ENCODE data around the gene ORC3. TPM values are rescaled to one million over a fixed set of nuclear protein-coding genes. Genes with fewer than 3 reads are reported as not detected.
A peak's percentile ranks its signal among the peaks of the same experiment; 100 is the strongest.

The ORC3 gene
- total RNA-seq: 49.9 TPM

- peak; percentile 96 for DNase-seq
Measured at GRCh38 chr6:87589693-87590416, at the start of gene ORC3, which contains the start of gene RARS2. TSS of gene ORC3 (plus strand) at chr6:87590135. CDS start at chr6:87590169, 34 bp downstream. TSS of gene RARS2 (minus strand) at chr6:87589987. CDS start at chr6:87589957, 30 bp downstream.

GRCh38 chr6:87540539-87540938, 49.4 kb upstream of the ORC3 start:
- no peak for DNase-seq

DNA sequence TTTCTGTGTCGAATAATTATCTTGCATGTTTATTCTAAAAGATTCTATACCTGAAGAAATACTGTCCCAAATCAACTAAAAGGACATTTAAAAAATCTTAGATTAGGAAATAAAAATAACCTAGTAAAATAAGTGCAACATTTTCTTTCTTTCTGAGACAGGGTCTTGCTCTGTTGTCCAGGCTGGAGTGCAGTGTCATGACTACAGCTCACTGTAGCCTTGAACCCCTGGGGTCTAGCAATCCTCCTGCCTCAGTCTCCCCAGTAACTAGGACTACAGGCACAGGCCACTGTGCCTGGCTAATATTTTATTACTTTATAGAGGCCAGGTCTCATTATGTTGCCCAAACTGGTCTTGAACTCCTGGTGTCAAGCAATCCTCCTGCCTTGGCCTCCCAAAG, 48.9 kb upstream of the ORC3 start:
- no peak for DNase-seq

GRCh38 chr6:87541744-87542143, 48.2 kb upstream of the ORC3 start:
- DNase-seq: no peak

DNA sequence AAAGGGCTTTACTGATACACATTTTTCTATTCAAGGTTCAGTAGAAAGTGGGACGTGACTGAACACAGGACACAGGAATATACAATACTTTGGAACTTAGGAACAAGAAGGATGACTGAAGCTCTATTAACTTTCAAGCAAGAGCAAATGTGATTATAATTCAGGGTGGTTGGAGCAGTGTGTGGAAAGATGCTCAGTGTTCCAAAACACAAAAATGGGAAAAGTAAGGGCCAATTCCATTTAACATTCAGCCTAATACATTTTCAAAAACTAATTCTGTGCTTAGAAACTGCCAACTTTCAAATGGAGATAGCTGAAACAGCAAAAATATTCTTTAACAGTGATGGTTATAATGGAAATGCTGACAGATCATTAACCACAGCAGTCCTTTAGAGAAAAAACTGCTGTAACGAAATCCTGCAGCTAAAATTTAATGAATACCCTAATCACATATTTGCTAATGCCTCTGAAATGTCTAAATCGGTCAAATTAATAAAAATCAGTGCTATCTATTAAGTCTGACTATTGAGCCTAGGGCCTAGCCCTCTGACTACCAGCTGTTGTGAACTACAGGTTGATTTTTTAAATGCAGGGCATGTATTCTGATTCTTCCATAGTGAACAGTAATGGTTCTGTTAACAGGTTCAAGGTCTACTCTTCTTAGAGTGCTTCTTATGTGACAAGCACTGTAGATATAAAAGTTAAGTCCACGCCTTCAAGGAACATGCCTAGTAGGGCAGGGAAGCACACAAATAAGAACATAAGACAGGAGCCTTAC, 46.0 kb upstream of the ORC3 start:
- no peak for DNase-seq

- DNase-seq: no peak
Measured at GRCh38 chr6:87544474-87544735, 45.5 kb upstream of the ORC3 start.

GRCh38 chr6:87551799-87552198, 38.1 kb upstream of the ORC3 start:
- no peak for DNase-seq

DNA sequence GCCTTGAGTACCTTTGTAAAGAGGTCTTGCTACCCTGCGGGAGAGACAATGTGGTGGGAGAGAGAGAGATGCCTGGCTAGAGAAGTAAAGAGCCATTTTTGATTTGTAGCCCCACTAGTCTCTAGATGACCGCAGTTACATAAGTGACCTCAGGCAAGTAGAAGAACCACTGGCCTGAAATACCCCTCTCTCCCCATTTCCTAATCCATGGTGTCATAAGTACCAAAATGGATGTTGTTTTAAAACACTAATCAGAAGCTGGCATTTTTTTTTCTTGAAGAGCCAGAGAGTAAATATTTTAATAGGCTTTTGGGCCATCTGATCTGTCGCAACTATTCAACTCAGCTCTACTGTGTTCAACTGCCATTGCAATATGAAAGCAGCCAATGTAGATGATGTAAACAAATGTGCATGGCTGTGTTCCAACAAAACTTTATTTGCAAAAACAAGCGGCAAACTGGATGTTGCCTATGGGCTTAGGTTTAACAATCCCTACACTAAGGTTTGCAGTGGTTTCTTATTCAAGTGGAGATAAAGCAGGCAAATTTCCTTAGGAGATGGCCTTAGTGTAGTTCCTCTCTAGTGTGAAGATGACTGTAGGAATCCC, 36.7 kb upstream of the ORC3 start:
- DNase-seq: no peak

DNA sequence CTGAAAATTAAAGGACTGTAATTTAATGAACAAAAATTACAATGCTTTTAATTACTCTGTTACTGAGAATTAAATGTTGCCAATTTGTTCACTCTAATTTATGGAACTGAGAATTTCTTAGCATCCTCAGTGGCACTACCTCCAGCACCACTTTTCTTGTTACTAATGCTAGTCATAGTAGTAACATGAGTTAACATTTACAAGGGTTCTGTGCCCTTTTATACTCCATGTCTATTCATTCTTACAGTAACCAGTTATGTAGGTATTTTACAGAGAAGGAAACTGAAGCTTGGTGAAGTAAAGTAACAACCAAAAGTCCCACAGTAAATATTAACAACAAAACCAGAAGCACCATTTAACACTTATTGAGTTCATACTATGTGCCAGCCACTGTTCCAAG, 34.4 kb upstream of the ORC3 start:
- DNase-seq: no peak

DNA sequence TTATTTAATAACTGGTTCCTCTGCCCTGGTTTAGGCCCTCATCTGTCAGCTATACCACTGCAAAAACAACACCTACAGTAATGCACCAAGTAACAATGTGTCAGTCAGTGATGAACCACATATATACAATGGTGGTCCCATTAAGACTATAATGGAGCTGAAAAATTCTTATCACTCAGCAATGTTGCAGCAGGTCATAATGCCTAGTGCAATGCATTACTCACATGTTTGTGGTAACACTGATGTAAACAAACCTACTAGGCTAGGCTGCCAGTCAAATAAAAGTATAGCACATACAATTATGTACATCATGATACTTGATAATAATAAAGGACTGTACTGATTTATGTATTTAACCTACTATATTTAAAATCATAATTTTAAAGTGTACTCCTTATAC, 31.5 kb upstream of the ORC3 start:
- DNase-seq: no peak

DNA sequence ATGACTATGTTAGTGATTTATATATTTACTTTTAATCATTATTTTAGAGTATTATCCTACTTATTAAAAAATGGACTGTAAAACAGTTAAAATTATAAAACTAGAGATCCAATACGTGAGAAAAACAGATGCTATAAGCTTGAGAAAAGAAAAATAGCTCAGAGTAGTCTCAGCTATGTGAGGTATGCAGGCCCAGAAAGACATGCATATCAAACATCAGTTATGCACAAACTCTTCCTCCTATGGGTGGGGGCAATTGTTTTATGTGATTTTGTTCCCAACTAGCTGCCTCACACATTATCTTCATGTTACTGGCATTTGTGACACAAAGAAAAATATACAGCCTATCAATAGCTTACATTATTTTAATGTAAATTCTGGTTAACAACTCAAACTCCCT, 28.9 kb upstream of the ORC3 start:
- no peak for DNase-seq

- DNase-seq: no peak
Measured at GRCh38 chr6:87572021-87572420, 17.9 kb upstream of the ORC3 start.

- DNase-seq: no peak
Measured at GRCh38 chr6:87572883-87573282, 17.1 kb upstream of the ORC3 start.

GRCh38 chr6:87573307-87574024, 16.5 kb upstream of the ORC3 start:
- no peak for DNase-seq

DNA sequence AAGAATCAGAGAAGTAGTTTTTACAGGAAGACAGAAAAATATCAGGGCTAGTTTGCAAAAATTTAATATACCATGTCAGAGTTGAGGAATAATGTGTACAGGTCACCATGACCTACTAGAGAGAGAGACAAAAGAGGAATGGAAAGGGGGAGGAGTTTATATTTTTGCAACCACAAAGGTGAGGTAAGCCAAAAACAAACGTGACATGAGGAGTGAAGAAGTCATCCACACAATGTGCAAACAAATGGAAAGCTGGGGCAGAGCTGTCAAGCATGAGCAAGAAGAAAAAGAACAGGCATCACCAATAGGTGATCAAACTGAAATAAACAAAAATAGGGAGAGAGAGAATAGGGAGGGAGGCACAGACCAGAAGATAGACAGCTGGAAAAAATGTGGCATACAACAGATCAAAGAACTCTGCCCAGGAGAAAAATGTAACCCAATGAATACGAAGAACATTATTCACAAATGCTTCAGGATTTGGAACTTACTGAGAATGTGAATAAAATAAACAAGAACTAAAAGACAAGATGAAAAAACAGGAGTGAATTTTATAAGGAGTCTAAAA, 15.6 kb upstream of the ORC3 start:
- no peak for DNase-seq

DNA sequence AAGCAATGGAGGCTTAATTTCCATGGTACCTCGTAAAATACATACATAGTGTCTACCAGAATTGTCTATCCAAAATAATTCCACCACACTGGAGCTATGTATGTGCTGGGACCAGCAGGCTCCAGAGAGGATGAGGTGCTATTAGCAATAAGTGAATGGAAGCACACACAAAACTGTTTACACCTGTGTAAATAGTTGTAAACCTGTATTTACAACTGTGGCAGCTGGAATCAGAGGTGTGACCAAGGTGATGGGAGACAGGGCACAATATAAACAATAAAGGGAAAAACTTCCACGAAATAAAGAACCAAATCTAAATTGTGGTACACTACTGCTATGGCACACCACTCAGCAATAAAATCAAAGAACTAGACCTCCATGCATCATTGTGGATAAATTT, 14.5 kb upstream of the ORC3 start:
- no peak for DNase-seq

DNA sequence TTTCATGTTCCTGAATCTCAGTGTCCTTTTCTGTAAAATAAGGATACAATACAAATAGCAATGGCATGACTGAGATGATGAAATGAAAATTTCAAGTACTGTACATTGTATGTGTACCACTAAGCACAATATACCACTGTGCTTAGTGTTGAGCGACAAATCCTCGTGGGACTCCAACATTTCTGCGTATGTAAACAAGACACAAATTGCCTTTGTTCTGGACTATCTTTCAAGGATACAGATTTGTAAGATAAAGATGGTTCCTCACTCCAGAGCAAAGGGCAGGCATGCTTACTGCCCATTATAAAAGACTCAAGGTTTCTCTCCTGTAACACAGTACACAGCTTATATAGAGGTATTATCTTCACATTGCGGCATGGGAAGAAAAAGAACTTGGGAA, 6.1 kb upstream of the ORC3 start:
- no peak for DNase-seq

GRCh38 chr6:87586371-87587077, 3.4 kb upstream of the ORC3 start:
- no peak for DNase-seq

DNA sequence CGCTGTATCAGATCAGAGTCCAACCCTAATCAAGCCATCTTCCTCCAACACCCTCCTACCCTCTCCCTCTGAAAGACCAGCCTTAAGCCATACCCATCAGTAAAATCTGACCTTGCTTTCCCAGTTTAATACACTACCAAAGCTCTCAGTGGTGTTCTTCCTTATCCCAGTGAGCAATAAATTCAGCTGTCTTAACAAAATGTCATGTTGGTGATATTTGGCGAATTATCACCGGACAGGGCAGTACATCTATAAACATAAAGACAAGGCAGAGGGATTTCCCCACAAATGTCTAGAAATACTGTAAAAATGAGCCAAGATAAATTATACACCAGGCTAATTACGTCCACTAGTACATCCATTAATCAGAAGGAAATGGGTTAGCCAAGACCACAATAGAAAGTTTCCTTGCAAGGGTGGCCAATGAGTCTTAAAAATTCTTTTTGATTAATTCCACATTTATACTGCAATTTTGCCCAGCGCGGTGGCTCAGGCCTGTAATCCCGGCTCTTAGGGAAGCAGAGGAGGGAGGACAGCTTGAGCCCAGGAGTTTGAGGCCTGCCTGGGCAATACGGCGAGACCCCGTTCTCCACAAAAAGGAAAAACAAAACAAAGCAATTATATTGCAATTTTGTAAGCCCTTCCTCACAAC, 1.1 kb upstream of the ORC3 start:
- no peak for DNase-seq

GRCh38 chr6:87590417-87590880, 514 bp downstream of the ORC3 start:
- no peak for DNase-seq

DNA sequence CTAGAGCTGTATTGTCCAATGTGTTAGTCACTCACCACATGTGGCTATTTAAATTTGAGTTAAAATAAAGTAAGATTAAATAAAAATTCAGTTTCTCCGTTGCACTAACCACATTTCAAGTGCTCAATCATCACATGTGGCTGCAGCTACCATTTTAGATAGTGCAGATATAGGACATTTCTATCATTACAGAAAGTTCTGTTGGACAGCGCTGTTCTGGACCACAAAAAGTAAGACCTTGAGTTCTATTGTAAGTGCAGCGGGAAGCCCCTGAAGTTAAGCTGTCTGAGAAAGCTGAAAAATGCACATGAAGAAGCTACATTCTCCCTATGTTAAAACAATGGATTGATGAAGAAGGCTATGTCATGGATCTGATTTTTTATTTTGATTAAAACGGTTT, 1.1 kb downstream of the ORC3 start:
- DNase-seq: no peak

All from occipital lobe (tissue), 2 donors.